Liver (tissue), 9 donors: ENCODE results near the gene NXPH4. TPM values are rescaled to one million over a fixed set of nuclear protein-coding genes. Genes with fewer than 3 reads are reported as not detected.

ENCODE experiments used
- DNase-seq: peaks from one replicate; pipeline ENCODE4 v3.0.0-alpha.2; 2017; ENCODE audit warnings: low spot score
- H3K27ac ChIP-seq, 2 donors: one replicate each; pipeline ENCODE4 v1.7.0; 2013; ENCODE audit warnings: inconsistent platforms in 2 of 2, low read length in 2 of 2, control low read depth in 1 of 2, low read depth in 1 of 2, mild to moderate bottlenecking in 1 of 2
- H3K27me3 ChIP-seq, 4 donors: one replicate each; pipeline versions ENCODE4 v1.6.1 to v1.7.0; 2013; ENCODE audit warnings: low read length in 3 of 4, inconsistent platforms in 1 of 4, mild to moderate bottlenecking in 1 of 4, moderate library complexity in 1 of 4; ENCODE audit not compliant: control insufficient read depth in 4 of 4, insufficient read depth in 4 of 4
- H3K36me3 ChIP-seq, 4 donors: one replicate each; pipeline versions ENCODE4 v1.6.1 to v1.7.0; 2013; ENCODE audit warnings: low read length in 3 of 4, mild to moderate bottlenecking in 3 of 4, low read depth in 1 of 4, moderate library complexity in 1 of 4; ENCODE audit not compliant: control insufficient read depth in 4 of 4, insufficient read depth in 3 of 4
- H3K4me1 ChIP-seq, 4 donors: one replicate each; pipeline versions ENCODE4 v1.6.1 to v1.7.0; 2013; ENCODE audit warnings: low read length in 3 of 4, mild to moderate bottlenecking in 3 of 4, moderate library complexity in 1 of 4; ENCODE audit not compliant: control insufficient read depth in 4 of 4, insufficient read depth in 4 of 4
- H3K4me3 ChIP-seq, 3 donors: one replicate each; pipeline versions ENCODE4 v1.6.1 to v1.7.0; 2013; ENCODE audit warnings: low read length in 3 of 3, control low read depth in 1 of 3, low read depth in 1 of 3, mild to moderate bottlenecking in 1 of 3
- H3K9ac ChIP-seq, 2 donors: one replicate each; pipeline ENCODE4 v1.7.0; 2013; ENCODE audit warnings: low read length in 2 of 2, mild to moderate bottlenecking in 2 of 2, moderate library complexity in 2 of 2, control low read depth in 1 of 2, low read depth in 1 of 2
- H3K9me3 ChIP-seq, 4 donors: one replicate each; pipeline versions ENCODE4 v1.6.1 to v1.7.0; 2013; ENCODE audit warnings: low read length in 3 of 4; ENCODE audit not compliant: control insufficient read depth in 4 of 4
- EGR1 ChIP-seq, 2 donors: IDR thresholded peaks; 2 replicates each; pipeline ENCODE4 v1.6.1; 2016 to 2018; ENCODE audit warnings: antibody characterized with exemption in 2 of 2, low read depth in 2 of 2
- FOXA1 ChIP-seq: IDR thresholded peaks from 2 replicates; pipeline ENCODE4 v1.6.1; 2016; ENCODE audit warnings: antibody characterized with exemption
- FOXA2 ChIP-seq: IDR thresholded peaks from 2 replicates; pipeline ENCODE4 v1.6.1; 2016; ENCODE audit warnings: antibody characterized with exemption
- GABPA ChIP-seq, 2 donors: IDR thresholded peaks in 1 of 2; conservative IDR thresholded peaks in 1 of 2; 2 replicates each; pipeline ENCODE4 v1.6.1; 2016; ENCODE audit warnings: antibody characterized with exemption in 2 of 2, mild to moderate bottlenecking in 1 of 2, moderate library complexity in 1 of 2
- HNF4A ChIP-seq, 2 donors: conservative IDR thresholded peaks; 2 replicates each; pipeline ENCODE4 v1.6.1; 2016; ENCODE audit warnings: antibody characterized with exemption in 2 of 2, mild to moderate bottlenecking in 2 of 2
- HNF4G ChIP-seq: IDR thresholded peaks from 2 replicates; pipeline ENCODE4 v1.6.1; 2016; ENCODE audit warnings: antibody characterized with exemption
- JUND ChIP-seq, 2 donors: IDR thresholded peaks; 2 replicates each; pipeline ENCODE4 v1.6.1; 2016; ENCODE audit warnings: antibody characterized with exemption in 2 of 2
- NR2F2 ChIP-seq: IDR thresholded peaks from 2 replicates; pipeline ENCODE4 v1.6.1; 2016; ENCODE audit warnings: antibody characterized with exemption
- RAD21 ChIP-seq, 2 donors: IDR thresholded peaks; 2 replicates each; pipeline ENCODE4 v1.6.1; 2016; ENCODE audit warnings: antibody characterized with exemption in 2 of 2, mild to moderate bottlenecking in 2 of 2
- RXRA ChIP-seq, 2 donors: IDR thresholded peaks; 2 replicates each; pipeline ENCODE4 v1.6.1; 2017 to 2018; ENCODE audit warnings: antibody characterized with exemption in 2 of 2, mild to moderate bottlenecking in 1 of 2
- SP1 ChIP-seq: IDR thresholded peaks from 2 replicates; pipeline ENCODE4 v1.6.1; 2018; ENCODE audit warnings: antibody characterized with exemption, mild to moderate bottlenecking
- TAF1 ChIP-seq: conservative IDR thresholded peaks from 2 replicates; pipeline ENCODE4 v1.6.1; 2016; ENCODE audit warnings: antibody characterized with exemption, mild to moderate bottlenecking
- YY1 ChIP-seq: IDR thresholded peaks from 2 replicates; pipeline ENCODE4 v1.6.1; 2016; ENCODE audit warnings: antibody characterized with exemption, mild to moderate bottlenecking
- WGBS: extraction: QIAGEN DNeasy Blood & Tissue Kit; methylation state at CpG from one replicate; pipeline ENCODE4 v1.1.7; 2013; 5-methylcytosine and 5-hydroxymethylcytosine counted together
- polyA plus RNA-seq, 2 donors: library from polyadenylated mRNA; stranded (reverse) in 1 of 2; unstranded in 1 of 2; fragments of 200-250 nt in 1 of 2; fragments of >200 nt in 1 of 2; fragmentation: Nextera tagmentation in 1 of 2; extraction: Ambion mirVana in 1 of 2; gene quantifications; one replicate each; pipeline versions ENCODE4 v1.2.1 to v1.2.3, GENCODE V29; 2013 to 2015
- total RNA-seq, 2 donors: library from RNA; depleted of rRNA; stranded (reverse); fragments of >200 nt; gene quantifications; one replicate each; pipeline ENCODE4 v1.2.3, GENCODE V29; 2014
- TF ChIP-seq, protein P1 (sequence below): IDR thresholded peaks from 2 replicates; pipeline ENCODE4 v1.6.1; 2016; ENCODE audit warnings: antibody characterized with exemption
- TF ChIP-seq, protein P2 (sequence below): IDR thresholded peaks from 2 replicates; pipeline ENCODE4 v1.6.1; 2016; ENCODE audit warnings: antibody characterized with exemption
- TF ChIP-seq, protein P3 (sequence below): fragments of 150-350 bp; IDR thresholded peaks from 2 replicates; pipeline ENCODE4 v1.5.1; 2017; ENCODE audit warnings: improper control_type of control experiment, low read depth, low read length; ENCODE audit not compliant: missing input control
- TF ChIP-seq, protein P4 (sequence below): IDR thresholded peaks from 2 replicates; pipeline ENCODE4 v1.6.1; 2016; ENCODE audit warnings: antibody characterized with exemption
- donor health status: healthy.
- donor health status: healthy.
- donor health status: healthy.
- donor health status: healthy.
- donor health status: healthy.

NXPH4 gene
- total and polyA plus RNA-seq, 4 donors: 0.15 TPM; not detected in 3

DNA sequence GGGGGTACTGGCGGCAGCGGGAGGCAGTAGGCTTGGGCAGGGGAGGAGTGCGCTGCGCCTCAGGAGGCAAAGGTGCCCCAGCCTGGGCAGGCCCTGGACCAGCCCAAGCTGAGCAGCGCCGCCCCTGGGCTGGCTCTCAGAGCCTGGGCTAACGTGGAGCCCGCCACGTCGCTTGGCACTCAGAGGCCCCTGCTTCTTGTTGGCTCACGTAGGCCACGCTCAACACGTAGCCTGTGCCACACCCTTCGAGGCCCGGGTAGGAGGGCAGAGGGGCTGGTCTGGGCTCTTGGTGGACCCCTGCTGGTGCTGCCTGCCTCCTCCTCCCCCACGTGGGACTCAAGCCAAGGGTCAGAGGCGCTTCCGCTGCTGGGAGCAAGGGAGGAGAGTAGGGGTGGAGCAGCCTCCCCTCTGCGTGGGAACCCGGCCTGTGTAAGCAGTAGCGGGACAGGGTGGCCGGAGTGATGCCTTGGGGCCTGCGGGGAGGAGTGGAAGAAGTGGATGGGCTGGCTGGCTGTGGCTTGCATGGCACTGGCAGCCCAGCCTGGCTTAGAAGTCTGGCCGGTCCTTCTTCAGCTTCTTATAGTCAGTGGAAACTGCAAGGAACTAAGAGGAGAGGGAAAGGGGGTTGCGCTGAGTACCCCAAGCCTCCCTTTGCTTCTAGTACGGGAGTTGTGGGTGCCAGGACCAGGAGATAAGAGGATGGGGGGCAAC lies 18.6 kb downstream of the NXPH4 start:
- H3K9me3 ChIP-seq: no peaks in the 10 kb centered on the region
- no peaks in the 10 kb centered on the region for H3K27me3 ChIP-seq
- H3K4me3 ChIP-seq: no peak overlapping the region
- 37% methylated on average over 26 of the region's 26 CpGs for WGBS
- peak; percentile 60 for DNase-seq
- no peak overlapping the region for H3K9ac ChIP-seq
- TF ChIP-seq, protein P1, sequence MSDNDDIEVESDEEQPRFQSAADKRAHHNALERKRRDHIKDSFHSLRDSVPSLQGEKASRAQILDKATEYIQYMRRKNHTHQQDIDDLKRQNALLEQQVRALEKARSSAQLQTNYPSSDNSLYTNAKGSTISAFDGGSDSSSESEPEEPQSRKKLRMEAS: peak; percentile 73
- TF ChIP-seq GABPA (IDR thresholded peaks at IDR 0.05 in 1 of 2, conservative IDR thresholded peaks at IDR 0.05 in 1 of 2) (no peak), FOXA1 (peak; percentile 20), NR2F2 (peak; percentile 93), JUND (IDR thresholded peaks at IDR 0.05) (no peak), RXRA (IDR thresholded peaks at IDR 0.05) (peak; percentile 75 to 80), YY1 (peak; percentile 50), FOXA2 (peak; percentile 25), EGR1 (IDR thresholded peaks at IDR 0.05; ENCODE audit: low read depth in 2 of 2) (peak in 1 of 2 donors; percentile 62), RAD21 (IDR thresholded peaks at IDR 0.05) (peak; percentile 8 to 12)
- TF ChIP-seq, protein P2, sequence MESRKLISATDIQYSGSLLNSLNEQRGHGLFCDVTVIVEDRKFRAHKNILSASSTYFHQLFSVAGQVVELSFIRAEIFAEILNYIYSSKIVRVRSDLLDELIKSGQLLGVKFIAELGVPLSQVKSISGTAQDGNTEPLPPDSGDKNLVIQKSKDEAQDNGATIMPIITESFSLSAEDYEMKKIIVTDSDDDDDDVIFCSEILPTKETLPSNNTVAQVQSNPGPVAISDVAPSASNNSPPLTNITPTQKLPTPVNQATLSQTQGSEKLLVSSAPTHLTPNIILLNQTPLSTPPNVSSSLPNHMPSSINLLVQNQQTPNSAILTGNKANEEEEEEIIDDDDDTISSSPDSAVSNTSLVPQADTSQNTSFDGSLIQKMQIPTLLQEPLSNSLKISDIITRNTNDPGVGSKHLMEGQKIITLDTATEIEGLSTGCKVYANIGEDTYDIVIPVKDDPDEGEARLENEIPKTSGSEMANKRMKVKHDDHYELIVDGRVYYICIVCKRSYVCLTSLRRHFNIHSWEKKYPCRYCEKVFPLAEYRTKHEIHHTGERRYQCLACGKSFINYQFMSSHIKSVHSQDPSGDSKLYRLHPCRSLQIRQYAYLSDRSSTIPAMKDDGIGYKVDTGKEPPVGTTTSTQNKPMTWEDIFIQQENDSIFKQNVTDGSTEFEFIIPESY: no peak
- peak overlapping the region; percentile 16 to 63 for H3K27ac ChIP-seq
- peaks cover 24 to 60% (median 47%) of the 10 kb centered on the region in 4 donors for H3K4me1 ChIP-seq
- H3K36me3 ChIP-seq: peaks cover 12 to 20% (median 15%) of the 10 kb centered on the region in 4 donors

DNA sequence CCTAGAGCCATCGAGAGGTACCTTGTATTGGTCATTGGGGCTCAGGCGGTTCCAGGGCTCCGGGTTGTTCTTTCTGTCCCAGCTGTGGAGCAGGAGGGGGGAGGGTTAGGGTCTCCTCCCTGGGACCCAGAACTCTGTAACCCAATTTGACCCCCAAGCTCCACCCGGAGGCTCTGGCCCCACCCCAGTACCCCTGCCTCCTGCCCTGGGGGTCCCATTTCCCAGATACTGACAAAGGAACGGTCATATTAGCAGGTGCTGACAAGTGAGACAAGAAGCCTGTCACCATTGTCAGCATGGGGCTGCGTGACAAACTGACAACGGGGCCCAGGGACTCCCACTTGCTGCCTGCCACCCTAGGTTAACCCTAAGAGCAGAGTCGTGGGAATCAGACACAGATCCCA lies 19.1 kb downstream of the NXPH4 start:
- H3K4me1 ChIP-seq: peaks cover 24 to 61% (median 51%) of the 10 kb centered on the region in 4 donors
- H3K9ac ChIP-seq: no peak overlapping the region
- H3K27ac ChIP-seq: peak overlapping the region; percentile 7 to 63
- H3K27me3 ChIP-seq: no peaks in the 10 kb centered on the region
- DNase-seq: no peak
- TF ChIP-seq, protein P3, sequence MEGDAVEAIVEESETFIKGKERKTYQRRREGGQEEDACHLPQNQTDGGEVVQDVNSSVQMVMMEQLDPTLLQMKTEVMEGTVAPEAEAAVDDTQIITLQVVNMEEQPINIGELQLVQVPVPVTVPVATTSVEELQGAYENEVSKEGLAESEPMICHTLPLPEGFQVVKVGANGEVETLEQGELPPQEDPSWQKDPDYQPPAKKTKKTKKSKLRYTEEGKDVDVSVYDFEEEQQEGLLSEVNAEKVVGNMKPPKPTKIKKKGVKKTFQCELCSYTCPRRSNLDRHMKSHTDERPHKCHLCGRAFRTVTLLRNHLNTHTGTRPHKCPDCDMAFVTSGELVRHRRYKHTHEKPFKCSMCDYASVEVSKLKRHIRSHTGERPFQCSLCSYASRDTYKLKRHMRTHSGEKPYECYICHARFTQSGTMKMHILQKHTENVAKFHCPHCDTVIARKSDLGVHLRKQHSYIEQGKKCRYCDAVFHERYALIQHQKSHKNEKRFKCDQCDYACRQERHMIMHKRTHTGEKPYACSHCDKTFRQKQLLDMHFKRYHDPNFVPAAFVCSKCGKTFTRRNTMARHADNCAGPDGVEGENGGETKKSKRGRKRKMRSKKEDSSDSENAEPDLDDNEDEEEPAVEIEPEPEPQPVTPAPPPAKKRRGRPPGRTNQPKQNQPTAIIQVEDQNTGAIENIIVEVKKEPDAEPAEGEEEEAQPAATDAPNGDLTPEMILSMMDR: no peak
- TF ChIP-seq RXRA (IDR thresholded peaks at IDR 0.05): no peak
- TF ChIP-seq RAD21 (IDR thresholded peaks at IDR 0.05): no peak
- TF ChIP-seq SP1: no peak
- no peak for TF ChIP-seq FOXA2
- TF ChIP-seq, protein P2: no peak
- no peak for TF ChIP-seq HNF4G
- no peak for TF ChIP-seq TAF1
- no peak for TF ChIP-seq HNF4A (conservative IDR thresholded peaks at IDR 0.05)
- TF ChIP-seq JUND (IDR thresholded peaks at IDR 0.05): no peak
- TF ChIP-seq, protein P4, sequence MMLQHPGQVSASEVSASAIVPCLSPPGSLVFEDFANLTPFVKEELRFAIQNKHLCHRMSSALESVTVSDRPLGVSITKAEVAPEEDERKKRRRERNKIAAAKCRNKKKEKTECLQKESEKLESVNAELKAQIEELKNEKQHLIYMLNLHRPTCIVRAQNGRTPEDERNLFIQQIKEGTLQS: no peak
- no peak for TF ChIP-seq GABPA (IDR thresholded peaks at IDR 0.05 in 1 of 2, conservative IDR thresholded peaks at IDR 0.05 in 1 of 2)
- TF ChIP-seq FOXA1: no peak
- TF ChIP-seq EGR1 (IDR thresholded peaks at IDR 0.05; ENCODE audit: low read depth in 2 of 2): no peak
- no peak for TF ChIP-seq YY1
- TF ChIP-seq, protein P1: no peak
- peaks cover 12 to 20% (median 15%) of the 10 kb centered on the region in 4 donors for H3K36me3 ChIP-seq
- H3K9me3 ChIP-seq: no peaks in the 10 kb centered on the region
- WGBS: 75% methylated on average over 8 of the region's 8 CpGs
- H3K4me3 ChIP-seq: no peak overlapping the region
